ENCODE data around the gene AIG1. TPM values are rescaled to one million over a fixed set of nuclear protein-coding genes. Genes with fewer than 3 reads are reported as not detected.
"Not testable (repeated sequence)": the region's sequence is repeated elsewhere in the genome, so short reads cannot be mapped to it uniquely, and the experiment has no call there.

The AIG1 gene
- total RNA-seq, 3 donors from 2014 or later (not counting 1 experiment from before 2014, with no cell fraction given) = 5.6 to 8.9 (median 6.2) TPM

- H3K9me3 Mint-ChIP-seq = peaks cover 0 to 8% of the 10 kb centered on the region in 2 donors
- no peaks in the 10 kb centered on the region for H3K36me3 Mint-ChIP-seq
- no peak overlapping the region for H3K4me3 Mint-ChIP-seq
- no peak overlapping the region for H3K27ac ChIP-seq (ENCODE audit: low read length)
- intact Hi-C loops (cut with micrococcal nuclease) = no loop called here
- DNase-seq (no peak), ATAC-seq (no peak)
- peaks cover 4 to 6% of the 10 kb centered on the region in 2 donors for H3K4me1 Mint-ChIP-seq
- H3K27me3 ChIP-seq (ENCODE audit: control insufficient read depth, insufficient read depth, low read length) = no peaks in the 10 kb centered on the region
- H3K9me3 ChIP-seq (ENCODE audit: control insufficient read depth, insufficient read depth, low read length) = no peaks in the 10 kb centered on the region
- no peaks in the 10 kb centered on the region for H3K4me1 ChIP-seq (ENCODE audit: control insufficient read depth, insufficient read depth, low read length)
- no peaks in the 10 kb centered on the region for H3K27me3 Mint-ChIP-seq (ENCODE audit: low read depth in 2 of 2)
- no peak for TF ChIP-seq CTCF (IDR thresholded peaks at IDR 0.05)
- H3K4me3 ChIP-seq (ENCODE audit: low read length) = no peak overlapping the region
- H3K27ac Mint-ChIP-seq = no peak overlapping the region
- WGBS (ENCODE audit: insufficient coverage) = 86% methylated on average over 1 of the region's 3 CpGs
- peaks cover 2% of the 10 kb centered on the region for H3K36me3 ChIP-seq (ENCODE audit: control insufficient read depth, insufficient read depth, low read length)
Observed at GRCh38 chr6:143135797-143136561, 75.3 kb downstream of the AIG1 start.

- no peak for DNase-seq
- Histone ChIP-seq H3K27me3 (ENCODE audit: control insufficient read depth, insufficient read depth, low read length) (no peaks in the 10 kb centered on the region), H3K27ac (ENCODE audit: low read length) (no peak overlapping the region), H3K36me3 (ENCODE audit: control insufficient read depth, insufficient read depth, low read length) (peaks cover 2% of the 10 kb centered on the region), H3K9me3 (ENCODE audit: control insufficient read depth, insufficient read depth, low read length) (no peaks in the 10 kb centered on the region), H3K4me3 (ENCODE audit: low read length) (no peak overlapping the region), H3K4me1 (ENCODE audit: control insufficient read depth, insufficient read depth, low read length) (no peaks in the 10 kb centered on the region)
- H3K4me1 Mint-ChIP-seq = peaks cover 4 to 6% of the 10 kb centered on the region in 2 donors
- H3K9me3 Mint-ChIP-seq = peaks cover 0 to 4% of the 10 kb centered on the region in 2 donors
- no peaks in the 10 kb centered on the region for H3K27me3 Mint-ChIP-seq (ENCODE audit: low read depth in 2 of 2)
- no peak overlapping the region for H3K27ac Mint-ChIP-seq
- ATAC-seq = no peak
- H3K4me3 Mint-ChIP-seq = no peak overlapping the region
- TF ChIP-seq CTCF (IDR thresholded peaks at IDR 0.05) = no peak
- 89% methylated on average over 3 of the region's 3 CpGs for WGBS (ENCODE audit: insufficient coverage)
- H3K36me3 Mint-ChIP-seq = no peaks in the 10 kb centered on the region
- intact Hi-C loops (cut with micrococcal nuclease) = no loop called here
Observed at GRCh38 chr6:143136647-143137046, 76.0 kb downstream of the AIG1 start.

- WGBS (ENCODE audit: insufficient coverage) = 95% methylated on average over 3 of the region's 3 CpGs
- no peak overlapping the region for H3K4me3 Mint-ChIP-seq
- Histone ChIP-seq H3K27me3 (ENCODE audit: control insufficient read depth, insufficient read depth, low read length) (no peaks in the 10 kb centered on the region), H3K9me3 (ENCODE audit: control insufficient read depth, insufficient read depth, low read length) (no peaks in the 10 kb centered on the region), H3K36me3 (ENCODE audit: control insufficient read depth, insufficient read depth, low read length) (peaks cover 2% of the 10 kb centered on the region), H3K4me1 (ENCODE audit: control insufficient read depth, insufficient read depth, low read length) (no peaks in the 10 kb centered on the region), H3K27ac (ENCODE audit: low read length) (no peak overlapping the region), H3K4me3 (ENCODE audit: low read length) (no peak overlapping the region)
- no peaks in the 10 kb centered on the region for H3K36me3 Mint-ChIP-seq
- no peaks in the 10 kb centered on the region for H3K9me3 Mint-ChIP-seq
- no peak for TF ChIP-seq CTCF (IDR thresholded peaks at IDR 0.05)
- DNase-seq = no peak
- ATAC-seq = no peak
- H3K27me3 Mint-ChIP-seq (ENCODE audit: low read depth in 2 of 2) = no peaks in the 10 kb centered on the region
- H3K27ac Mint-ChIP-seq = no peak overlapping the region
- peaks cover 4 to 6% of the 10 kb centered on the region in 2 donors for H3K4me1 Mint-ChIP-seq
- intact Hi-C loops (cut with micrococcal nuclease) = no loop called here
Observed at GRCh38 chr6:143139239-143139784, 78.6 kb downstream of the AIG1 start.

GRCh38 chr6:143139884-143140283 is 79.2 kb downstream of the AIG1 start:
- H3K27ac Mint-ChIP-seq; H3K27me3 Mint-ChIP-seq (ENCODE audit: low read depth in 2 of 2); H3K4me1 ChIP-seq (ENCODE audit: control insufficient read depth, insufficient read depth, low read length); H3K27me3 ChIP-seq (ENCODE audit: control insufficient read depth, insufficient read depth, low read length); H3K9me3 ChIP-seq (ENCODE audit: control insufficient read depth, insufficient read depth, low read length); H3K27ac ChIP-seq (ENCODE audit: low read length); H3K36me3 Mint-ChIP-seq; H3K9me3 Mint-ChIP-seq; intact Hi-C loops (cut with micrococcal nuclease); H3K4me3 Mint-ChIP-seq; H3K36me3 ChIP-seq (ENCODE audit: control insufficient read depth, insufficient read depth, low read length); H3K4me3 ChIP-seq (ENCODE audit: low read length); DNase-seq; H3K4me1 Mint-ChIP-seq; ATAC-seq: not testable (repeated sequence)
- 81% methylated on average over 5 of the region's 5 CpGs for WGBS (ENCODE audit: insufficient coverage)
